ENCODE results near the gene PGGT1B.

- TF ChIP-seq YY1 (IDR thresholded peaks at IDR 0.05; ENCODE audit: insufficient read depth, insufficient read length) (no peak), ZNF274 (IDR thresholded peaks at IDR 0.05; ENCODE audit: low read depth, low read length) (no peak), SUZ12 (IDR thresholded peaks at IDR 0.05; ENCODE audit: extremely low read depth, insufficient read depth, insufficient read length) (no peak)
Observed at GRCh38 chr5:115291397-115291796, 28.7 kb upstream of the PGGT1B start.

Measured in NT2/D1 (cell line).